IMR-90 (cell line): Measurements from ENCODE around the gene ATP5MC3. TPM values are rescaled to one million over a fixed set of nuclear protein-coding genes. Genes with fewer than 3 reads are reported as not detected.

ENCODE experiments used
- ATAC-seq: fragments of 200-7000 bp; cut with Tn5 transposase; 2 replicates; pipeline ENCODE4 v1.9.1; 2020; ENCODE audit warnings: low read depth, mild to moderate bottlenecking, moderate library complexity
- BruUV-seq: library from RNA; stranded (reverse); fragments of 400-500 nt; replicated peaks from 2 replicates; lab custom pipeline; 2021; lab: Mats Ljungman, UMichigan
- CTCF ChIA-PET: fragments of 300-600 bp; formaldehyde crosslinking; extraction: SDS; loops from one replicate; lab custom pipeline; 2021; ENCODE audit warnings: antibody characterized with exemption; lab: Yijun Ruan, JAX
- POLR2A ChIA-PET: fragments of 300-600 bp; sonication (Branson Sonifier 250); formaldehyde crosslinking; loops from one replicate; lab custom pipeline; 2022; ENCODE audit warnings: antibody characterized with exemption; ENCODE audit not compliant: unreplicated experiment; lab: Charles Lee
- DNase-seq: peaks from one replicate; pipeline ENCODE4 v3.0.0; 2013
- H2AFZ ChIP-seq: replicated peaks from 2 replicates; pipeline ENCODE3; 2013; ENCODE audit warnings: low read length, mild to moderate bottlenecking; ENCODE audit not compliant: poor library complexity
- H2AK5ac ChIP-seq: 2 replicates; pipeline ENCODE4 v1.6.1; 2013; ENCODE audit warnings: low read depth, low read length, inconsistent platforms
- H2AK9ac ChIP-seq: replicated peaks from 2 replicates; pipeline ENCODE3; 2013; ENCODE audit warnings: mild to moderate bottlenecking, low read depth, low read length, moderate library complexity; ENCODE audit not compliant: poor library complexity
- H2BK120ac ChIP-seq: 2 replicates; pipeline ENCODE4 v1.6.1; 2013; ENCODE audit warnings: low read depth, low read length, inconsistent platforms
- H2BK15ac ChIP-seq: 3 replicates; pipeline ENCODE4 v1.6.1; 2013; ENCODE audit warnings: low read depth, low read length, inconsistent platforms
- H2BK20ac ChIP-seq: 2 replicates; pipeline ENCODE4 v1.6.1; 2013; ENCODE audit warnings: low read depth, mild to moderate bottlenecking, inconsistent platforms, low read length, moderate library complexity
- H2BK5ac ChIP-seq: 2 replicates; pipeline ENCODE4 v1.6.1; 2013; ENCODE audit warnings: mild to moderate bottlenecking, low read depth, low read length, inconsistent platforms; ENCODE audit not compliant: poor library complexity, severe bottlenecking
- H3K14ac ChIP-seq: replicated peaks from 2 replicates; pipeline ENCODE4 v1.6.1; 2013; ENCODE audit warnings: low read depth, low read length, inconsistent platforms
- H3K18ac ChIP-seq: 2 replicates; pipeline ENCODE4 v1.6.1; 2013; ENCODE audit warnings: low read depth, low read length, control low read depth
- H3K23ac ChIP-seq: 2 replicates; pipeline ENCODE4 v1.6.1; 2013; ENCODE audit warnings: low read depth, low read length, inconsistent platforms
- H3K27ac ChIP-seq: 2 replicates; pipeline ENCODE4 v1.5.1; 2013; ENCODE audit warnings: mild to moderate bottlenecking, control low read depth, low read length; ENCODE audit not compliant: insufficient read depth
- H3K27me3 ChIP-seq: 2 replicates; pipeline ENCODE4 v1.6.1; 2013; ENCODE audit warnings: low read length; ENCODE audit not compliant: control insufficient read depth, insufficient read depth
- H3K36me3 ChIP-seq: 2 replicates; pipeline ENCODE4 v1.6.1; 2013; ENCODE audit warnings: low read length, mixed read lengths; ENCODE audit not compliant: control insufficient read depth, insufficient read depth
- H3K4ac ChIP-seq: 2 replicates; pipeline ENCODE4 v1.6.1; 2013; ENCODE audit warnings: low read depth, low read length, inconsistent platforms
- H3K4me1 ChIP-seq: 2 replicates; pipeline ENCODE4 v1.6.1; 2013; ENCODE audit warnings: low read length, mixed read lengths; ENCODE audit not compliant: control insufficient read depth, insufficient read depth
- H3K4me2 ChIP-seq: 2 replicates; pipeline ENCODE4 v1.6.1; 2013; ENCODE audit warnings: low read depth, mild to moderate bottlenecking, control low read depth, low read length, moderate library complexity
- H3K4me3 ChIP-seq: 2 replicates; pipeline ENCODE4 v1.5.1; 2013; ENCODE audit warnings: low read depth, mild to moderate bottlenecking, control low read depth, low read length, moderate library complexity; ENCODE audit not compliant: insufficient read depth
- H3K56ac ChIP-seq: 2 replicates; pipeline ENCODE4 v1.6.1; 2013; ENCODE audit warnings: low read length, inconsistent platforms; ENCODE audit not compliant: insufficient read depth; ENCODE audit errors: extremely low read depth
- H3K79me1 ChIP-seq, 2 experiments: 2 replicates each; pipeline ENCODE4 v1.6.1; 2013; ENCODE audit warnings: low read length in 2 of 2, inconsistent platforms in 1 of 2, low read depth in 1 of 2
- H3K9ac ChIP-seq: 2 replicates; pipeline ENCODE4 v1.6.1; 2013; ENCODE audit warnings: low read depth, low read length, control low read depth
- H3K9me1 ChIP-seq: 2 replicates; pipeline ENCODE4 v1.6.1; 2013; ENCODE audit warnings: low read length, inconsistent platforms; ENCODE audit not compliant: insufficient read depth
- H3K9me3 ChIP-seq: 2 replicates; pipeline ENCODE4 v1.6.1; 2013; ENCODE audit warnings: low read length; ENCODE audit not compliant: control insufficient read depth, insufficient read depth
- H4K20me1 ChIP-seq: 2 replicates; pipeline ENCODE4 v1.6.1; 2013; ENCODE audit warnings: low read length, inconsistent platforms; ENCODE audit not compliant: insufficient read depth
- H4K5ac ChIP-seq: 2 replicates; pipeline ENCODE4 v1.6.1; 2013; ENCODE audit warnings: mild to moderate bottlenecking, low read depth, low read length, control low read depth
- H4K8ac ChIP-seq, 2 experiments: 2 replicates each; pipeline ENCODE4 v1.6.1; 2013; ENCODE audit warnings: low read depth in 2 of 2, low read length in 2 of 2, control low read depth in 1 of 2, inconsistent platforms in 1 of 2
- H4K91ac ChIP-seq: 2 replicates; pipeline ENCODE4 v1.6.1; 2013; ENCODE audit warnings: low read depth, low read length, inconsistent platforms; ENCODE audit not compliant: insufficient read depth
- BHLHE40 ChIP-seq: fragments of 150-350 bp; IDR thresholded peaks from 2 replicates; pipeline ENCODE4 v1.6.1; 2016; ENCODE audit warnings: mild to moderate bottlenecking, low read depth, low read length
- CEBPB ChIP-seq: IDR thresholded peaks from 2 replicates; pipeline ENCODE4 v1.6.1; 2012; ENCODE audit warnings: low read depth, low read length, improper control_type of control experiment
- CHD1 ChIP-seq: IDR thresholded peaks from 2 replicates; pipeline ENCODE4 v1.6.1; 2012; ENCODE audit warnings: low read depth, low read length, improper control_type of control experiment
- CTCF ChIP-seq: conservative IDR thresholded peaks from 2 replicates; pipeline ENCODE4 v1.5.1; 2012; ENCODE audit warnings: mild to moderate bottlenecking, low read depth, low read length, improper control_type of control experiment
- ELK1 ChIP-seq: fragments of 150-350 bp; IDR thresholded peaks from 2 replicates; pipeline ENCODE4 v1.6.1; 2016; ENCODE audit warnings: low read depth, mild to moderate bottlenecking, low read length, moderate library complexity, borderline replicate concordance
- FOS ChIP-seq: fragments of 150-350 bp; IDR thresholded peaks from 2 replicates; pipeline ENCODE4 v1.6.1; 2016; ENCODE audit warnings: low read depth, low read length
- MAFK ChIP-seq: IDR thresholded peaks from 2 replicates; pipeline ENCODE4 v1.6.1; 2012; ENCODE audit warnings: low read depth, low read length, improper control_type of control experiment
- MAZ ChIP-seq: IDR thresholded peaks from 2 replicates; pipeline ENCODE4 v1.6.1; 2012; ENCODE audit warnings: low read depth, mild to moderate bottlenecking, low read length, improper control_type of control experiment, moderate library complexity, borderline replicate concordance
- MXI1 ChIP-seq: IDR thresholded peaks from 2 replicates; pipeline ENCODE4 v1.6.1; 2012; ENCODE audit warnings: low read depth, mild to moderate bottlenecking, low read length, moderate library complexity, borderline replicate concordance
- POLR2A ChIP-seq: IDR thresholded peaks from 2 replicates; pipeline ENCODE4 v1.6.1; 2012; ENCODE audit warnings: mild to moderate bottlenecking, low read depth, low read length
- RAD21 ChIP-seq: IDR thresholded peaks from 2 replicates; pipeline ENCODE4 v1.6.1; 2012; ENCODE audit warnings: low read length, improper control_type of control experiment
- RFX5 ChIP-seq: IDR thresholded peaks from 2 replicates; pipeline ENCODE4 v1.8.0; 2012; ENCODE audit warnings: low read depth, mild to moderate bottlenecking, low read length, moderate library complexity
- SMC3 ChIP-seq: fragments of 150-350 bp; IDR thresholded peaks from 2 replicates; pipeline ENCODE4 v1.6.1; 2016; ENCODE audit warnings: low read depth, mild to moderate bottlenecking, antibody characterized with exemption, low read length, moderate library complexity
- USF2 ChIP-seq: fragments of 150-350 bp; IDR thresholded peaks from 2 replicates; pipeline ENCODE4 v1.6.1; 2017; ENCODE audit warnings: mild to moderate bottlenecking, antibody characterized with exemption, low read length, low read depth
- WGBS, 2 experiments: methylation state at CpG; one replicate each; pipeline versions ENCODE4 v1.1.5 to v1.1.7; 2013; ENCODE audit warnings: missing lambda C conversion rate in 2 of 2; ENCODE audit not compliant: insufficient read length in 1 of 2; ENCODE audit errors: extremely low coverage in 2 of 2; 5-methylcytosine and 5-hydroxymethylcytosine counted together
- dilution Hi-C: fragments of 300-500 bp; cut with HindIII; formaldehyde crosslinking; loops from one replicate; pipeline ENCODE4 v1.14.3; 2018; ENCODE audit warnings: low sequenced_read_pairs; ENCODE audit not compliant: unreplicated experiment
- in situ Hi-C: fragments of 300-500 bp; cut with MboI; formaldehyde crosslinking; loops from 3 replicates; pipeline ENCODE4 v1.14.3; 2019; ENCODE audit warnings: low sequenced_read_pairs, inconsistent platforms, mixed read lengths
- intact Hi-C: fragments of 100-400 bp; cut with micrococcal nuclease; formaldehyde crosslinking; loops from 2 replicates; pipeline ENCODE4 v1.10.0; 2022
- polyA plus RNA-seq, 3 experiments: library from polyadenylated mRNA; depleted of rRNA; stranded (reverse); fragments of >200 nt; gene quantifications; 2 replicates each; pipeline ENCODE4 v1.2.3, GENCODE V29; 2012; ENCODE audit warnings: low replicate concordance in 1 of 3
- total RNA-seq: library from RNA; depleted of rRNA; stranded (reverse); fragments of >200 nt; gene quantifications from 2 replicates; pipeline ENCODE4 v1.2.3, GENCODE V29; 2012

The ATP5MC3 gene
- total and polyA plus RNA-seq, 2 of the 4 experiments (the other 2 are of a cell fraction): 167 to 365 TPM

- Histone ChIP-seq H2AK5ac (peak within 1 kb of the TSS; percentile 98), H2BK120ac (peak within 1 kb of the TSS; percentile 93), H2BK5ac (peak within 1 kb of the TSS; percentile 89), H4K8ac (peak within 1 kb of the TSS; percentile 90 to 99), H3K14ac (peak within 1 kb of the TSS; percentile 100), H3K27ac (peak within 1 kb of the TSS; percentile 95), H2BK20ac (peak within 1 kb of the TSS; percentile 70; the same call in 1 of the 2 replicates), H3K9ac (peak within 1 kb of the TSS; percentile 99), H3K23ac (peak within 1 kb of the TSS; percentile 99), H3K18ac (peak within 1 kb of the TSS; percentile 97), H3K4ac (peak within 1 kb of the TSS; percentile 100), H2BK15ac (peak within 1 kb of the TSS; percentile 71; the same call in 1 of the 3 replicates), H3K4me3 (peak within 1 kb of the TSS; percentile 81), H2AFZ (peak within 1 kb of the TSS; percentile 99), H3K4me1 (no peaks in the 10 kb centered on the region), H4K5ac (peak within 1 kb of the TSS; percentile 94), H2AK9ac (peak within 1 kb of the TSS; percentile 99), H3K36me3 (peaks cover 2% of the 10 kb centered on the region; the same call in 1 of the 2 replicates), H3K9me3 (no peaks in the 10 kb centered on the region), H4K20me1 (peaks cover 18% of the 10 kb centered on the region; the same call in 1 of the 2 replicates), H3K79me1 (peaks cover 0 to 15% of the 10 kb centered on the region in 2 experiments; a peak in 2 of 4 replicates), H3K56ac (peak within 1 kb of the TSS; percentile 98), H3K27me3 (no peaks in the 10 kb centered on the region), H3K4me2 (peak within 1 kb of the TSS; percentile 93), H3K9me1 (no peaks in the 10 kb centered on the region; the same call in 1 of the 2 replicates), H4K91ac (peak within 1 kb of the TSS; percentile 99)
- ATAC-seq (peak; percentile 97), DNase-seq (peak; percentile 100)
- BruUV-seq: TSS peak; percentile 35
- intact Hi-C loops (no loop called here), in situ Hi-C loops (no loop called here), dilution Hi-C loops (no loop called here)
- POLR2A ChIA-PET: no interaction called here
- CTCF ChIA-PET: interaction anchor here (0.7 kb wide), 1 partner anchor 467 kb away, joined by 6 read pairs; no protein-coding TSS in a partner anchor
- WGBS, 2 experiments: 0% methylated on average over 20 of the region's 56 CpGs; no CpG with 5 or more reads in 1 of the 2 experiments
- TF ChIP-seq FOS (no peak), ELK1 (no peak), CHD1 (no peak), RAD21 (no peak), BHLHE40 (0 out of 2 replicates have a peak, but pooled peaks have one; percentile 12), MAFK (no peak), USF2 (peak; percentile 73), CTCF (no peak), RFX5 (no peak), MAZ (peak; percentile 93), MXI1 (peak; percentile 10; the same call in 1 of the 2 replicates), POLR2A (peak; percentile 77; the same call in 1 of the 2 replicates), CEBPB (no peak), SMC3 (no peak)
These were observed 13.5 kb downstream of the ATP5MC3 start, which contains the start of gene ATF2 for GRCh38 chr2:175167792-175168563. Gene ATF2 (minus strand): TSS chr2:175168203. CDS start chr2:175136443, 31,760 bp downstream.
